IPS-18a (cell line): ENCODE data around the gene PDE6G.

Experiments used
- H3K27ac ChIP-seq: one replicate; pipeline ENCODE4 v1.5.1; 2013; ENCODE audit warnings: low read length
- H3K27me3 ChIP-seq: one replicate; pipeline ENCODE4 v1.6.1; 2013; ENCODE audit warnings: mild to moderate bottlenecking, low read length; ENCODE audit not compliant: control insufficient read depth, insufficient read depth
- H3K36me3 ChIP-seq: one replicate; pipeline ENCODE4 v1.6.1; 2013; ENCODE audit warnings: low read depth, low read length; ENCODE audit not compliant: control insufficient read depth
- H3K4me1 ChIP-seq: one replicate; pipeline ENCODE4 v1.6.1; 2013; ENCODE audit warnings: low read depth, low read length; ENCODE audit not compliant: control insufficient read depth
- H3K4me3 ChIP-seq: one replicate; pipeline ENCODE4 v1.5.1; 2013; ENCODE audit warnings: low read length
- H3K9ac ChIP-seq: one replicate; pipeline ENCODE4 v1.6.1; 2013; ENCODE audit warnings: mild to moderate bottlenecking, low read length, moderate library complexity
- H3K9me3 ChIP-seq: one replicate; pipeline ENCODE4 v1.6.1; 2013; ENCODE audit warnings: low read depth, low read length; ENCODE audit not compliant: control insufficient read depth

PDE6G gene

GRCh38 chr17:81695211-81695610 is 38.9 kb upstream of the PDE6G start:
- Histone ChIP-seq H3K9ac (no peak overlapping the region), H3K36me3 (peaks cover 53% of the 10 kb centered on the region), H3K27ac (no peak overlapping the region), H3K9me3 (no peaks in the 10 kb centered on the region), H3K4me1 (no peaks in the 10 kb centered on the region), H3K4me3 (no peak overlapping the region), H3K27me3 (no peaks in the 10 kb centered on the region)

GRCh38 chr17:81694810-81695209 is 38.5 kb upstream of the PDE6G start:
- Histone ChIP-seq H3K4me1 (no peaks in the 10 kb centered on the region), H3K9me3 (no peaks in the 10 kb centered on the region), H3K27me3 (no peaks in the 10 kb centered on the region), H3K4me3 (no peak overlapping the region), H3K27ac (no peak overlapping the region), H3K9ac (no peak overlapping the region), H3K36me3 (peaks cover 53% of the 10 kb centered on the region)

- no peaks in the 10 kb centered on the region for H3K4me1 ChIP-seq
- H3K27ac ChIP-seq: no peak overlapping the region
- peaks cover 52% of the 10 kb centered on the region for H3K36me3 ChIP-seq
- no peaks in the 10 kb centered on the region for H3K9me3 ChIP-seq
- no peaks in the 10 kb centered on the region for H3K27me3 ChIP-seq
- H3K4me3 ChIP-seq: no peak overlapping the region
- H3K9ac ChIP-seq: no peak overlapping the region
Measured at GRCh38 chr17:81693509-81694210, 37.3 kb upstream of the PDE6G start.

GRCh38 chr17:81691608-81692007 is 35.3 kb upstream of the PDE6G start:
- no peaks in the 10 kb centered on the region for H3K9me3 ChIP-seq
- H3K4me3 ChIP-seq: no peak overlapping the region
- no peaks in the 10 kb centered on the region for H3K4me1 ChIP-seq
- H3K36me3 ChIP-seq: peaks cover 53% of the 10 kb centered on the region
- no peak overlapping the region for H3K27ac ChIP-seq
- no peak overlapping the region for H3K9ac ChIP-seq
- H3K27me3 ChIP-seq: no peaks in the 10 kb centered on the region

GRCh38 chr17:81691196-81691595 is 34.9 kb upstream of the PDE6G start:
- Histone ChIP-seq H3K27ac (no peak overlapping the region), H3K27me3 (no peaks in the 10 kb centered on the region), H3K4me3 (no peak overlapping the region), H3K36me3 (peaks cover 57% of the 10 kb centered on the region), H3K9me3 (no peaks in the 10 kb centered on the region), H3K4me1 (no peaks in the 10 kb centered on the region), H3K9ac (no peak overlapping the region)

- no peak overlapping the region for H3K27ac ChIP-seq
- H3K4me1 ChIP-seq: no peaks in the 10 kb centered on the region
Measured at GRCh38 chr17:81690549-81690948, 34.2 kb upstream of the PDE6G start.

GRCh38 chr17:81690066-81690465 is 33.7 kb upstream of the PDE6G start:
- no peaks in the 10 kb centered on the region for H3K27me3 ChIP-seq
- H3K4me1 ChIP-seq: no peaks in the 10 kb centered on the region
- H3K4me3 ChIP-seq: no peak overlapping the region
- H3K36me3 ChIP-seq: peaks cover 54% of the 10 kb centered on the region
- H3K9me3 ChIP-seq: no peaks in the 10 kb centered on the region
- H3K9ac ChIP-seq: no peak overlapping the region
- no peak overlapping the region for H3K27ac ChIP-seq

More at GRCh38 chr17:81690549-81690948, 34.2 kb upstream of the PDE6G start:
- Histone ChIP-seq H3K9me3 (no peaks in the 10 kb centered on the region), H3K9ac (no peak overlapping the region), H3K27me3 (no peaks in the 10 kb centered on the region), H3K36me3 (peaks cover 58% of the 10 kb centered on the region), H3K4me3 (no peak overlapping the region)

GRCh38 chr17:81688616-81689015 is 32.3 kb upstream of the PDE6G start:
- peaks cover 43% of the 10 kb centered on the region for H3K36me3 ChIP-seq
- H3K4me1 ChIP-seq: peaks cover 7% of the 10 kb centered on the region
- no peak overlapping the region for H3K4me3 ChIP-seq
- H3K9me3 ChIP-seq: no peaks in the 10 kb centered on the region
- no peak overlapping the region for H3K9ac ChIP-seq
- no peaks in the 10 kb centered on the region for H3K27me3 ChIP-seq
- no peak overlapping the region for H3K27ac ChIP-seq

GRCh38 chr17:81687770-81688541 is 31.6 kb upstream of the PDE6G start:
- Histone ChIP-seq H3K27ac (no peak overlapping the region), H3K4me1 (peaks cover 7% of the 10 kb centered on the region), H3K9me3 (no peaks in the 10 kb centered on the region), H3K36me3 (peaks cover 43% of the 10 kb centered on the region), H3K4me3 (no peak overlapping the region), H3K9ac (no peak overlapping the region), H3K27me3 (no peaks in the 10 kb centered on the region)

GRCh38 chr17:81686614-81687013 is 30.3 kb upstream of the PDE6G start:
- Histone ChIP-seq H3K36me3 (peaks cover 34% of the 10 kb centered on the region), H3K27ac (no peak overlapping the region), H3K4me3 (no peak overlapping the region), H3K9ac (no peak overlapping the region), H3K27me3 (no peaks in the 10 kb centered on the region), H3K9me3 (no peaks in the 10 kb centered on the region), H3K4me1 (peaks cover 9% of the 10 kb centered on the region)

GRCh38 chr17:81685108-81685507 is 28.8 kb upstream of the PDE6G start:
- H3K9me3 ChIP-seq: no peaks in the 10 kb centered on the region
- H3K4me3 ChIP-seq: peak overlapping the region; percentile 91
- H3K27ac ChIP-seq: no peak overlapping the region
- H3K36me3 ChIP-seq: peaks cover 27% of the 10 kb centered on the region
- no peaks in the 10 kb centered on the region for H3K27me3 ChIP-seq
- H3K9ac ChIP-seq: peak overlapping the region; percentile 77
- peaks cover 9% of the 10 kb centered on the region for H3K4me1 ChIP-seq
